Gastroesophageal sphincter (tissue), 4 donors: Measurements from ENCODE around the gene ACAD10. TPM values are rescaled to one million over a fixed set of nuclear protein-coding genes. Genes with fewer than 3 reads are reported as not detected.

Experiments used
- ATAC-seq: fragments of 150-250 bp; one replicate; pipeline ENCODE4 v1.9.1; 2016; ENCODE audit warnings: mild to moderate bottlenecking, moderate library complexity
- H3K27ac ChIP-seq, 4 donors: fragments of 200-600 bp; sonication (generic) in 3 of 4; 1 replicate in 3 of 4; 2 replicates in 1 of 4; pipeline ENCODE4 v1.5.1; 2016 to 2019
- H3K27me3 ChIP-seq: fragments of 200-600 bp; sonication (generic); one replicate; pipeline ENCODE4 v1.5.1; 2019
- H3K36me3 ChIP-seq, 2 donors: fragments of 200-600 bp; sonication (generic); one replicate each; pipeline ENCODE4 v1.5.1; 2019; ENCODE audit warnings: control low read depth in 1 of 2
- H3K4me1 ChIP-seq, 3 donors: fragments of 200-600 bp; sonication (generic); 1 replicate in 2 of 3; 2 replicates in 1 of 3; pipeline ENCODE4 v1.5.1; 2016 to 2019; ENCODE audit warnings: control low read depth in 2 of 3
- H3K4me3 ChIP-seq, 2 donors: fragments of 200-600 bp; sonication (generic); one replicate each; pipeline ENCODE4 v1.5.1; 2019; ENCODE audit warnings: mild to moderate bottlenecking in 1 of 2, moderate library complexity in 1 of 2
- H3K9me3 ChIP-seq, 3 donors: fragments of 200-600 bp; sonication (generic); one replicate each; pipeline ENCODE4 v1.5.1; 2017 to 2019; ENCODE audit warnings: control low read depth in 2 of 3
- EP300 ChIP-seq: sonication (generic); formaldehyde crosslinking; IDR thresholded peaks from one replicate; pipeline ENCODE4 v1.6.1; 2017; ENCODE audit warnings: antibody characterized with exemption, mild to moderate bottlenecking
- POLR2A ChIP-seq, 2 donors: fragments of 450-650 bp; IDR thresholded peaks; one replicate each; pipeline ENCODE4 v1.6.1; 2017; ENCODE audit warnings: antibody characterized with exemption in 2 of 2, mild to moderate bottlenecking in 2 of 2, moderate library complexity in 1 of 2
- POLR2AphosphoS5 ChIP-seq: sonication (generic); formaldehyde crosslinking; IDR thresholded peaks from one replicate; pipeline ENCODE4 v1.6.1; 2017; ENCODE audit warnings: antibody characterized with exemption
- WGBS, 2 donors: methylation state at CpG; one replicate each; pipeline ENCODE4 v1.1.5; 2018; ENCODE audit warnings: low coverage in 1 of 2; 5-methylcytosine and 5-hydroxymethylcytosine counted together
- total RNA-seq, 4 donors: library from RNA; depleted of rRNA; stranded (reverse); fragments of >200 nt; gene quantifications; one replicate each; pipeline ENCODE4 v1.1.0, GENCODE V29; 2016
- TF ChIP-seq, protein P1 (sequence below), 4 experiments: fragments of 200-600 bp in 2 of 4; fragments of 450-650 bp in 2 of 4; sonication (generic) in 1 of 4; IDR thresholded peaks; one replicate each; pipeline ENCODE4 v1.5.1; 2017 to 2019; ENCODE audit warnings: antibody characterized with exemption in 4 of 4, mild to moderate bottlenecking in 2 of 4, moderate library complexity in 2 of 4

Gene ACAD10
- total RNA-seq, 4 donors from 2014 or later = 7.5 to 26.5 (median 19.0) TPM

DNA sequence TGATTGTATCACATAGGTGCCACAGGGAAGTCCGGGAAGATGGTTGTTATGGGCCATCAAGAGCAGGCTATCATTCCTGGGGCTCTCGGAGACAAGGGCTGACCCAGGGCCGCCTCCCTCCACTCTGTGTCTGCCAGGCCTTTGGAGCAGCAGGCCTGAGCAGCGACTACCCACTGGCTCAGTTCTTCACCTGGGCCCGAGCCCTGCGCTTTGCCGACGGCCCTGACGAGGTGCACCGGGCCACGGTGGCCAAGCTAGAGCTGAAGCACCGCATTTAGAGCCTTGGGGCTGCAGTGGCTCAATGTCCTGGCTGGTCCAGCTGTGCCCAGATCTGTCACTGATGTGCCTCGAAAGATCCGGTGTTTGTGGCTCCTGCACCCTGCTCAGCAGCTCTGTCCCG, 70.3 kb downstream of the ACAD10 start:
- no peaks in the 10 kb centered on the region for H3K27me3 ChIP-seq
- H3K4me1 ChIP-seq = peaks cover 0 to 19% (median 0%) of the 10 kb centered on the region in 3 donors
- peaks cover 0 to 44% of the 10 kb centered on the region in 2 donors for H3K36me3 ChIP-seq
- WGBS, 2 donors = 80% methylated on average over 1 of the region's 15 CpGs; no CpG with 5 or more reads in 1 of the 2 donors
- TF ChIP-seq, protein P1, sequence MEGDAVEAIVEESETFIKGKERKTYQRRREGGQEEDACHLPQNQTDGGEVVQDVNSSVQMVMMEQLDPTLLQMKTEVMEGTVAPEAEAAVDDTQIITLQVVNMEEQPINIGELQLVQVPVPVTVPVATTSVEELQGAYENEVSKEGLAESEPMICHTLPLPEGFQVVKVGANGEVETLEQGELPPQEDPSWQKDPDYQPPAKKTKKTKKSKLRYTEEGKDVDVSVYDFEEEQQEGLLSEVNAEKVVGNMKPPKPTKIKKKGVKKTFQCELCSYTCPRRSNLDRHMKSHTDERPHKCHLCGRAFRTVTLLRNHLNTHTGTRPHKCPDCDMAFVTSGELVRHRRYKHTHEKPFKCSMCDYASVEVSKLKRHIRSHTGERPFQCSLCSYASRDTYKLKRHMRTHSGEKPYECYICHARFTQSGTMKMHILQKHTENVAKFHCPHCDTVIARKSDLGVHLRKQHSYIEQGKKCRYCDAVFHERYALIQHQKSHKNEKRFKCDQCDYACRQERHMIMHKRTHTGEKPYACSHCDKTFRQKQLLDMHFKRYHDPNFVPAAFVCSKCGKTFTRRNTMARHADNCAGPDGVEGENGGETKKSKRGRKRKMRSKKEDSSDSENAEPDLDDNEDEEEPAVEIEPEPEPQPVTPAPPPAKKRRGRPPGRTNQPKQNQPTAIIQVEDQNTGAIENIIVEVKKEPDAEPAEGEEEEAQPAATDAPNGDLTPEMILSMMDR (IDR thresholded peaks at IDR 0.05) = no peak
- TF ChIP-seq POLR2A (IDR thresholded peaks at IDR 0.05) (no peak), EP300 (no peak)
- no peaks in the 10 kb centered on the region for H3K9me3 ChIP-seq
- ATAC-seq = no peak
- H3K27ac ChIP-seq = no peak overlapping the region
- no peak overlapping the region for H3K4me3 ChIP-seq

GRCh38 chr12:111756681-111757080, 70.8 kb downstream of the ACAD10 start:
- Histone ChIP-seq H3K27me3 (no peaks in the 10 kb centered on the region), H3K27ac (no peak overlapping the region), H3K4me1 (peaks cover 0 to 19% (median 0%) of the 10 kb centered on the region in 3 donors), H3K9me3 (no peaks in the 10 kb centered on the region), H3K36me3 (peaks cover 0 to 42% of the 10 kb centered on the region in 2 donors), H3K4me3 (no peak overlapping the region)
- TF ChIP-seq POLR2A (IDR thresholded peaks at IDR 0.05) (no peak), EP300 (no peak), POLR2AphosphoS5 (no peak)
- TF ChIP-seq, protein P1 (IDR thresholded peaks at IDR 0.05) = no peak
- no peak for ATAC-seq
- 40% methylated on average over 1 of the region's 7 CpGs; no CpG with 5 or more reads in 1 of the 2 donors for WGBS, 2 donors

DNA sequence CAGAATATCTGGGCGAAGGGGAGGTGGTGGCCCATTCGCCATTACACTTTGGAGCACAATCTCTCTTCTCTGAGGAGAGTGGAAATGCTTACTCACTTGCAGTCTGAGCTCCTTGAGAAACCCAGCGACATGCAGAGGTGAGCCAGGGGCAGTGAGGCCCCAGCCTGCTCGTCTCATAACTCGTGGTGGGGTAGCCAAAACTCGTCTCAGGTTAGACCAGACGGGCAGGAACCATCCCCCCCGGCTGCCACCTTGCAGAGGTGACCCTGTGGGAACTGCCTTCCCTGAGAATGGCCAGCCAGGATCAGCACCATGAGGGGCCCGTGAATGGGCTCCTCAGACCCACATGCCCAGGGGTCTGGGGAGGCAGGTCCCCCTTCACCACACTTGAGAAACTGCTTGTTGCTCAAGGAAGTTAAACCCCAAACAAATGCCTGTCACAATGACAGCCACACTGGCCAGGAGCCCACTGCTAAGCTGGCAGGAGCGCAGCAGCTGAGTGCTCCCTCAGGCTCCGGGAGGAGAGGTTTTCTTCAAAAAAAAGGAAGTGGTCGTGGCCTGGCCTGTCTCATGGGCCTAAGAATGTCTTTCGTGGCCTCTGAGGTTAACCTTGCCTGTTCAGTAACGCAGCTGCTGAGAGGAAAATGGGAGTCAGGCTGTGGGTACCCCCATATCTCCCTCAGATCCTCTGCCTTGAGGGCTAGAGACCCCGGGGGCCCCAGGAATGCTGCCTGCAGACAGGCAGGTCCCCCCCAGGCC, 71.7 kb downstream of the ACAD10 start:
- Histone ChIP-seq H3K36me3 (peaks cover 0 to 40% of the 10 kb centered on the region in 2 donors), H3K4me1 (peaks cover 0 to 19% (median 0%) of the 10 kb centered on the region in 3 donors), H3K9me3 (no peaks in the 10 kb centered on the region), H3K27ac (peak overlapping the region in 2 of 4 donors; percentile 6 to 36), H3K4me3 (no peak overlapping the region), H3K27me3 (no peaks in the 10 kb centered on the region)
- peak; percentile 32 for ATAC-seq
- TF ChIP-seq POLR2A (IDR thresholded peaks at IDR 0.05) (no peak), EP300 (no peak), POLR2AphosphoS5 (no peak)
- 70 to 81% methylated on average over 2 to 4 of the region's 15 CpGs for WGBS, 2 donors

GRCh38 chr12:111758120-111758561, 72.3 kb downstream of the ACAD10 start:
- ATAC-seq = peak; percentile 13
- Histone ChIP-seq H3K36me3 (peaks cover 0 to 40% of the 10 kb centered on the region in 2 donors), H3K27ac (peak overlapping the region in 2 of 4 donors; percentile 6 to 36), H3K27me3 (no peaks in the 10 kb centered on the region), H3K4me1 (peaks cover 0 to 18% (median 0%) of the 10 kb centered on the region in 3 donors), H3K4me3 (no peak overlapping the region), H3K9me3 (no peaks in the 10 kb centered on the region)
- TF ChIP-seq EP300 = no peak
- WGBS, 2 donors = 80 to 86% methylated on average over 3 to 4 of the region's 9 CpGs

DNA sequence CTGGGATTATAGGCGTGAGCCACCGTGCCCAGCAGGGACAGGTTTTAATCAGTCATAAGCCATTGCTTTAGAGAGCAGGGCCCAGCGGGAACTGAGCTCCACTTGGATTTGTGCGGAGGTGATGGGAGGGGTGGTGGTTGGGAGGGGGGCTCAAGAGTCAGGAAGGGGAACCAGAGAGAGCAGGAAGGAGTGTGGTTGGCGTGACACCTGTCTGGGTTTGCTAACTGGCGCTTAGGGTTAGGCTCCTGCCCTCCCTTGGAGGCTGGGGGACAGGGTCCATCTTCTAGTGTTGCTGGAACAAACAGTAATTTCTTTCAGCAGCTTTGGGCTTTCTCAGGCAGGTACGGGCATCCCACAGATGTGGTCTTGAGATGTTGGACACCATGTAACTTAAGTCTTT, 73.4 kb downstream of the ACAD10 start:
- TF ChIP-seq, protein P1 (IDR thresholded peaks at IDR 0.05) = no peak
- no peak for TF ChIP-seq EP300
- TF ChIP-seq POLR2A (IDR thresholded peaks at IDR 0.05) = no peak
- TF ChIP-seq POLR2AphosphoS5 = no peak
- ATAC-seq = no peak
- 90% methylated on average over 3 to 4 of the region's 7 CpGs for WGBS, 2 donors
- Histone ChIP-seq H3K4me3 (no peak overlapping the region), H3K27me3 (no peaks in the 10 kb centered on the region), H3K27ac (no peak overlapping the region), H3K36me3 (peaks cover 0 to 32% of the 10 kb centered on the region in 2 donors), H3K4me1 (peaks cover 0 to 12% (median 0%) of the 10 kb centered on the region in 3 donors), H3K9me3 (no peaks in the 10 kb centered on the region)

DNA sequence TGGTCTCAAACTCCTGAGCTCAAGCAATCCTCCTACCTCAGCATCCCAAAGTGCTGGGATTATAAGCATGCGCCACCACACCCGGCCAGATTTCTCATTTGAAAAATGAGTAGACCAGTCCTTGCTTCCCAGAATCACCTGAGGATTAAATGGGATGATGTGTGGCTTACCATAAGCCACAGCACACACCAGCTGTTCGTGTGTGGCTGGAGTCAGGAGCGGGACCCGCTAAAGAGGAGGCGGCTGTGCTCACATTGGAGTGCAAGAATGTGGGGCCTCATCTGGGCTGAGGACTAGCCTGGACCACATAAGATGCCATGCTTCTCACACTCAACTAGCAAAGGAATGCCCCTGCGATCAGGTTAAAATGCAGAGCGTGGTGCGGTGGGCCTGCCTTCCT, 74.1 kb downstream of the ACAD10 start:
- Histone ChIP-seq H3K27ac (no peak overlapping the region), H3K9me3 (no peaks in the 10 kb centered on the region), H3K36me3 (peaks cover 0 to 24% of the 10 kb centered on the region in 2 donors), H3K4me3 (no peak overlapping the region), H3K27me3 (no peaks in the 10 kb centered on the region), H3K4me1 (peaks cover 0 to 12% (median 0%) of the 10 kb centered on the region in 3 donors)
- WGBS, 2 donors = 67 to 94% methylated on average over 1 to 3 of the region's 9 CpGs
- TF ChIP-seq POLR2AphosphoS5 (no peak), POLR2A (IDR thresholded peaks at IDR 0.05) (no peak), EP300 (no peak)
- TF ChIP-seq, protein P1 (IDR thresholded peaks at IDR 0.05) = no peak
- no peak for ATAC-seq
